ENCODE measurements around the gene CORO6.

Gene CORO6

DNA sequence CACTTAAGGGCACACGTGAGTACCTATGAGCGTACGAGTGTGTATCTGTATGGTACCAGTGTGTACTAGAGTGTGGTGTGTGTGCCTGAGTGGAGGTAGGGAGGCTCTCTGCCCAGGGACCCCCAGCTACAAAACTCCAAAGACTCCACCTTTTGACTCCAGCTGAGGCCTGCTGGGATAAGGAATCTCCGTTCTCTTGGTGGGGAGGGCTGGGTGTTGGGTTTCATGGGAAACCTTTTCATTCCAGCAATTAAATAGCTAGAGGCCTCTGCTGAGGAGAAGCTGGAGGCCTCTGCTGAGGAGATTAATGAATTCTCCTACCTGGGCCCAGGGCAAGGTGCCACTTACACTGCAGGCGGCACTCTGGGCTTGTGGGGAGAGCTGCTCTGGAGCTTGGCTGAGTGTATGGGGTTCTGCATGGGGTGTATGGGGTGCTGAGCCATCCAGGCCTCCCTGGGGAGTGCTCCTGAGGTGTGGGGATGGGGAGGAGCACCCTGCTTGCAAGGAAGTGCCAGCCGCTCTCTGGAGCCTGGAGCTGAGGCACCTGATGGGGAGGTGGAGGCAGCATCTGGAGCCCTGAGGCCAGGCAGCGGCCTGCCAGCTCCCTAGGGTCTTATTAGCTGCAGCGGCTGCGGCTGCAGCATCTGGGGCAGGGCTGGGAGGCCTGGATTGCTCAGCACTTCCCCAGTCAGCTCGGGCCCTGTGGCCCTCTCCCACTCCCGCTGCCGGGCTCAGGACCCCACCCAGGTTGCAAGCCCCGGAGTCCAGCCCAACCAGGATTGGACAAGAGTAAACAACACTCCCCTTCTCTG, 25.1 kb downstream of the CORO6 start:
- Histone ChIP-seq H3K4me3 (ENCODE audit: low read length) (no peak overlapping the region), H3K27ac (ENCODE audit: low read length) (no peak overlapping the region)

DNA sequence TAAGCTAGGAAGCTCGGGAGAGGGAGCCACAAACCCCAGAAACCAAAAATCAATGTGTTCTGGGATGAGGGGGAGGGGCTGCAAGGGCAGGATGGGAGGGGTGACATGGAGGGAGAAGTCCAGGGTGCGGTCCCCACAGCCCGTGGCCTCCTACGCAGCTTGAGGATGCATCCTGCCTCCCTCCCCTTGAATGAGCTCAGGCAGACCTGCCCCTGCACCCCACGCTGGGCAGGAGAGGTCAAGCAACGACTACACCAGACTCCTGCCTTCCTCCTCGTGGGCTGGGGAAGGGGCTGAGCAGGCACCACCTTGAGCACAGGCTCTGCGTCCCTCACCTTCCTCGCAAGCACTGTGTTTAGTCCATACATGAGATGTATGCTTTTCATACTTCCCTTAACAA, 25.9 kb downstream of the CORO6 start:
- no peaks in the 10 kb centered on the region for H3K79me2 ChIP-seq (ENCODE audit: low read length)
- H3K4me2 ChIP-seq (ENCODE audit: low read depth, low read length) = no peak overlapping the region
- H3K27ac ChIP-seq (ENCODE audit: low read length) = no peak overlapping the region
- no peak for DNase-seq
- no peak overlapping the region for H3K4me3 ChIP-seq (ENCODE audit: low read length)
- TF ChIP-seq EZH2 (optimal IDR thresholded peaks at IDR 0.05; ENCODE audit: low read depth, low read length) (no peak), EZH2phosphoT487 (IDR thresholded peaks at IDR 0.05; ENCODE audit: low read length) (no peak)
- TF ChIP-seq, protein P1, sequence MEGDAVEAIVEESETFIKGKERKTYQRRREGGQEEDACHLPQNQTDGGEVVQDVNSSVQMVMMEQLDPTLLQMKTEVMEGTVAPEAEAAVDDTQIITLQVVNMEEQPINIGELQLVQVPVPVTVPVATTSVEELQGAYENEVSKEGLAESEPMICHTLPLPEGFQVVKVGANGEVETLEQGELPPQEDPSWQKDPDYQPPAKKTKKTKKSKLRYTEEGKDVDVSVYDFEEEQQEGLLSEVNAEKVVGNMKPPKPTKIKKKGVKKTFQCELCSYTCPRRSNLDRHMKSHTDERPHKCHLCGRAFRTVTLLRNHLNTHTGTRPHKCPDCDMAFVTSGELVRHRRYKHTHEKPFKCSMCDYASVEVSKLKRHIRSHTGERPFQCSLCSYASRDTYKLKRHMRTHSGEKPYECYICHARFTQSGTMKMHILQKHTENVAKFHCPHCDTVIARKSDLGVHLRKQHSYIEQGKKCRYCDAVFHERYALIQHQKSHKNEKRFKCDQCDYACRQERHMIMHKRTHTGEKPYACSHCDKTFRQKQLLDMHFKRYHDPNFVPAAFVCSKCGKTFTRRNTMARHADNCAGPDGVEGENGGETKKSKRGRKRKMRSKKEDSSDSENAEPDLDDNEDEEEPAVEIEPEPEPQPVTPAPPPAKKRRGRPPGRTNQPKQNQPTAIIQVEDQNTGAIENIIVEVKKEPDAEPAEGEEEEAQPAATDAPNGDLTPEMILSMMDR (IDR thresholded peaks at IDR 0.05; ENCODE audit: low read length) = no peak
- no peaks in the 10 kb centered on the region for H3K27me3 ChIP-seq (replicated peaks; ENCODE audit: insufficient read depth, low read length)
- H3K9me3 ChIP-seq (replicated peaks; ENCODE audit: insufficient read depth, low read length) = no peaks in the 10 kb centered on the region
- peaks cover 11% of the 10 kb centered on the region; the same call in 1 of the 2 replicates for H3F3A ChIP-seq (ENCODE audit: insufficient read depth, low read length)
- no peaks in the 10 kb centered on the region for H3K36me3 ChIP-seq (replicated peaks; ENCODE audit: insufficient read depth, low read length)
- no peaks in the 10 kb centered on the region for H3K9me2 ChIP-seq (replicated peaks; ENCODE audit: insufficient read depth, low read length)
- no peaks in the 10 kb centered on the region for H4K20me1 ChIP-seq (ENCODE audit: insufficient read depth, low read length)
- H3K4me1 ChIP-seq (ENCODE audit: low read length) = peaks cover 29% of the 10 kb centered on the region
- no peak overlapping the region for H2AFZ ChIP-seq (ENCODE audit: low read length)
- no peak overlapping the region for H3K9ac ChIP-seq (ENCODE audit: low read length)

More for the DNA sequence above, 25.1 kb downstream of the CORO6 start:
- Histone ChIP-seq H3K4me1 (ENCODE audit: low read length) (peaks cover 21% of the 10 kb centered on the region), H4K20me1 (ENCODE audit: insufficient read depth, low read length) (no peaks in the 10 kb centered on the region), H2AFZ (ENCODE audit: low read length) (no peak overlapping the region), H3F3A (ENCODE audit: insufficient read depth, low read length) (0 out of 2 replicates have a peak, but pooled peaks cover 5% of the 10 kb centered on the region), H3K9me3 (replicated peaks; ENCODE audit: insufficient read depth, low read length) (no peaks in the 10 kb centered on the region), H3K27me3 (replicated peaks; ENCODE audit: insufficient read depth, low read length) (no peaks in the 10 kb centered on the region), H3K9me2 (replicated peaks; ENCODE audit: insufficient read depth, low read length) (no peaks in the 10 kb centered on the region), H3K36me3 (replicated peaks; ENCODE audit: insufficient read depth, low read length) (no peaks in the 10 kb centered on the region), H3K9ac (ENCODE audit: low read length) (no peak overlapping the region), H3K4me2 (ENCODE audit: low read depth, low read length) (no peak overlapping the region), H3K79me2 (ENCODE audit: low read length) (no peaks in the 10 kb centered on the region)
- no peak for DNase-seq
- TF ChIP-seq EZH2 (optimal IDR thresholded peaks at IDR 0.05; ENCODE audit: low read depth, low read length) = no peak
- TF ChIP-seq, protein P1 (IDR thresholded peaks at IDR 0.05; ENCODE audit: low read length) = no peak
- no peak for TF ChIP-seq EZH2phosphoT487 (IDR thresholded peaks at IDR 0.05; ENCODE audit: low read length)

DNA sequence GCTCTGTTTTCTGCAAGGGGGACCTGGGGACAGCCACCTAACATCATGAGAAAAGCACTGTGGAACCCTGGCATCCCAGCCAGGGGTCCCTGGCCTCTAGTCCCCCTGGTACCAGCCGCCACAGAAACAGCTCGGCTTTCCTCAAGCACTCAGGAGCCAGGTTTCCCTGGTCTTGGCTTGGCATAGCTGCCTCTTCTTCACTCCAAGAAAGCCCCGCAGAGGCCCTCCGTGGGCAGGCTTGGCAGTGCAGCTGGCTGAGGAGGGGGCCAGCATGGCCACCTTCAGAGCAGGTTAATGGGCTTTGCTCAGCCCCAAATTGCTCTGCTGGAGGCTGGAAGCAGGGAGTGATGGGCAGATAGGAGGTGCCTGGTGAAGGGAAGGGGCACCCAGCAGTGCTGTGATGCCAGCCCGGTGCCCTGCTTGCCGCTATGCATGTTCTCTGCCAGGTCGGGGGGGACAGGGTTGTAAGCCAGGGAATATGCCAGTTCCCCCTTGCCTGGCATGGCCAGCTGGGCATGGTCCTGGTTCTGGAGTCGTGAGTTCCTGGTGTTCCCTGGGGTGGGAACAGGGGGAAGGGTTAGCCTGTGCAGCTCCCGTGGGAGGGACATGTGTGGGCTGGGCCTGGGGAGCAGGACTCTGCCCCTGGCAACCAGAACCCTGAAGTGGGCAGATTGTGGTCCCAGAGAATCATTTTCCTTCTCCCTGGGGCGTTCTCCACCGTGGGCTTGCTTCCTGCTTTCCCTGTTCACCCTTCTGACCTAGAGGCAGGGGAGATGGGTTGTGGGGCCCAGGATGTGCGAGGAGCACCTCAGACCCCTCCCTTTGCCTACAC, 26.6 kb downstream of the CORO6 start:
- H3K9ac ChIP-seq (ENCODE audit: low read length) = no peak overlapping the region
- H3K27me3 ChIP-seq (replicated peaks; ENCODE audit: insufficient read depth, low read length) = no peaks in the 10 kb centered on the region
- no peak overlapping the region for H3K27ac ChIP-seq (ENCODE audit: low read length)
- H3K4me1 ChIP-seq (ENCODE audit: low read length) = peaks cover 27% of the 10 kb centered on the region
- H3K36me3 ChIP-seq (replicated peaks; ENCODE audit: insufficient read depth, low read length) = no peaks in the 10 kb centered on the region
- H3F3A ChIP-seq (ENCODE audit: insufficient read depth, low read length) = peaks cover 11% of the 10 kb centered on the region; the same call in 1 of the 2 replicates
- H4K20me1 ChIP-seq (ENCODE audit: insufficient read depth, low read length) = no peaks in the 10 kb centered on the region
- DNase-seq = no peak
- no peak overlapping the region for H3K4me3 ChIP-seq (ENCODE audit: low read length)
- H3K9me3 ChIP-seq (replicated peaks; ENCODE audit: insufficient read depth, low read length) = no peaks in the 10 kb centered on the region
- no peak overlapping the region for H2AFZ ChIP-seq (ENCODE audit: low read length)
- H3K9me2 ChIP-seq (replicated peaks; ENCODE audit: insufficient read depth, low read length) = no peaks in the 10 kb centered on the region
- no peak overlapping the region for H3K4me2 ChIP-seq (ENCODE audit: low read depth, low read length)
- H3K79me2 ChIP-seq (ENCODE audit: low read length) = no peaks in the 10 kb centered on the region
- no peak for TF ChIP-seq EZH2phosphoT487 (IDR thresholded peaks at IDR 0.05; ENCODE audit: low read length)
- TF ChIP-seq, protein P1 (IDR thresholded peaks at IDR 0.05; ENCODE audit: low read length) = no peak
